IgD-negative memory B cell (primary cell): Measurements from ENCODE around the gene LDLR. TPM values are rescaled to one million over a fixed set of nuclear protein-coding genes. Genes with fewer than 3 reads are reported as not detected.
"Not testable (repeated sequence)": the region's sequence is repeated elsewhere in the genome, so short reads cannot be mapped to it uniquely, and the experiment has no call there.

Source experiments
- H3K27ac Mint-ChIP-seq, 3 donors: one replicate each; pipeline ENCODE4 v1.8.0; 2020 to 2022; ENCODE audit warnings: mild to moderate bottlenecking in 3 of 3, mixed read lengths in 3 of 3, moderate library complexity in 1 of 3
- H3K27me3 Mint-ChIP-seq: one replicate; pipeline ENCODE4 v1.8.0; 2021; ENCODE audit warnings: mixed read lengths
- H3K36me3 Mint-ChIP-seq: one replicate; pipeline ENCODE4 v1.8.0; 2020; ENCODE audit warnings: mild to moderate bottlenecking, mixed read lengths
- H3K4me1 Mint-ChIP-seq, 3 donors: one replicate each; pipeline ENCODE4 v1.8.0; 2020 to 2022; ENCODE audit warnings: mixed read lengths in 3 of 3, mild to moderate bottlenecking in 1 of 3
- H3K4me3 Mint-ChIP-seq, 4 donors: one replicate each; pipeline ENCODE4 v1.8.0; 2020 to 2022; ENCODE audit warnings: mild to moderate bottlenecking in 4 of 4, mixed read lengths in 4 of 4, moderate library complexity in 3 of 4
- H3K9me3 Mint-ChIP-seq, 3 donors: one replicate each; pipeline ENCODE4 v1.8.0; 2020 to 2021; ENCODE audit warnings: mixed read lengths in 3 of 3, mild to moderate bottlenecking in 1 of 3
- polyA plus RNA-seq: library from polyadenylated mRNA; unstranded; fragments of 300-500 nt; fragmentation: Illumina TruSeq; gene quantifications from one replicate; pipeline ENCODE4 v1.2.3, GENCODE V29; 2021

Gene LDLR
- polyA plus RNA-seq, 1 donor from 2014 or later = 3.3 TPM

DNA sequence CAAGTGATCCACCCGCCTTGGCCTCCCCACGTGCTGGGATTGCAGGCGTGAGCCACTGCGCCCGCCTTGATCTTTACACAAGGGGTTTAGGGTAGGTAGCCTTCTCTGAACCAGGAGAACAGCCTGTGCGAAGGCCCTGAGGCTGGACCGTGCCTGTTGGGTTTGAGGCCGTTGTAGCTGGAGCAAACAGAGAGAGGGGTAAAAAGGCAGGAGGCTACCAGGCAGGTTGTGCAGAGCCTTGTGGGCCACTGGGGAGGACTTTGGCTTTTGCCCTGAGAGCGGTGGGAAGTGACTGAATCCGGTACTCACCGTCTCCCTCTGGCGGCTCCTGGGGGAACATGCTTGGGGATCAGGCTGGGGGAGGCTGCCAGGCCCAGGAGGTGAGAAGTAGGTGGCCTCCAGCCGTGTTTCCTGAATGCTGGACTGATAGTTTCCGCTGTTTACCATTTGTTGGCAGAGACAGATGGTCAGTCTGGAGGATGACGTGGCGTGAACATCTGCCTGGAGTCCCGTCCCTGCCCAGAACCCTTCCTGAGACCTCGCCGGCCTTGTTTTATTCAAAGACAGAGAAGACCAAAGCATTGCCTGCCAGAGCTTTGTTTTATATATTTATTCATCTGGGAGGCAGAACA, 41.7 kb downstream of the LDLR start:
- no peak overlapping the region for H3K4me3 Mint-ChIP-seq
- H3K36me3 Mint-ChIP-seq = peaks cover 2% of the 10 kb centered on the region
- no peaks in the 10 kb centered on the region for H3K9me3 Mint-ChIP-seq
- H3K27ac Mint-ChIP-seq = peak overlapping the region in 1 of 3 donors; percentile 16
- peaks cover 2% of the 10 kb centered on the region for H3K27me3 Mint-ChIP-seq
- H3K4me1 Mint-ChIP-seq = peaks cover 0 to 3% (median 1%) of the 10 kb centered on the region in 3 donors

DNA sequence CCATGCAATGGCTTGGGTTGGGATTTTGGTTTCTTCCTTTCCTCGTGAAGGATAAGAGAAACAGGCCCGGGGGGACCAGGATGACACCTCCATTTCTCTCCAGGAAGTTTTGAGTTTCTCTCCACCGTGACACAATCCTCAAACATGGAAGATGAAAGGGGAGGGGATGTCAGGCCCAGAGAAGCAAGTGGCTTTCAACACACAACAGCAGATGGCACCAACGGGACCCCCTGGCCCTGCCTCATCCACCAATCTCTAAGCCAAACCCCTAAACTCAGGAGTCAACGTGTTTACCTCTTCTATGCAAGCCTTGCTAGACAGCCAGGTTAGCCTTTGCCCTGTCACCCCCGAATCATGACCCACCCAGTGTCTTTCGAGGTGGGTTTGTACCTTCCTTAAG, 42.2 kb downstream of the LDLR start:
- Mint-ChIP-seq H3K4me1 (peaks cover 0 to 3% (median 0%) of the 10 kb centered on the region in 3 donors), H3K27ac (no peak overlapping the region), H3K9me3 (no peaks in the 10 kb centered on the region), H3K4me3 (no peak overlapping the region), H3K36me3 (peaks cover 2% of the 10 kb centered on the region), H3K27me3 (peaks cover 6% of the 10 kb centered on the region)

DNA sequence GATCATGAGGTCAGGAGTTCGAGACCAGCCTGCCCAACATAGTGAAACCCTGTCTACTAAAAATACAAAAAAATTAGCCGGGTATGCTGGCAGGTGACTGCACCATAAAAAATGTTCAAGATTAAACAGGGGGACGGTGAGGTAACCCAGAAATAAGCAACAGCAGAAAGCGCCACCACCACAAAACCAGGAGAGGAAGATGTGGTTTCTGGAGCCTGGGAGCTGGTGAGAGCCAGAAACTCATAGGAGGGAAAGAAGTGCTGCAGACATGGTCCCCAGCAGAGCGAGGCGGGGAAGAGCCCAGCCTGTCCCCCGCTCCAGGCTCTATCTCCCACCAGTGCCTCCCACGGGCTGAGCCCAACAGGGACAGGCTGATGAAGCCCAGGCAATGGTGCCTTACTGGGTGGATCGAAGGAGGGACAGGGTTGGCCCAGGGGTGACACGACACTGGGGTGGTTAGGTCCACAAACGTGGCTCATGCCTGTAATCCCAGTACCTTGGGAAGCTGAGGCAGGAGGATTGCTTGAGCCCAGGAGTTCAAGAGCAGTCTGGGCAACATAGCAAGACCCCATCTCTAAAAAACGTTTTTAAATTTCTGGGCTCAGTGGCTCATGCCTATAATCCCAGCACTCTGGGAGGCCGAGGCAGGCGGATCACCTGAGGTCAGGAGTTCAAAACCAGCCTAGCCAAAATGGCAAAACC, 47.3 kb downstream of the LDLR start:
- peaks cover 0 to 8% (median 0%) of the 10 kb centered on the region in 3 donors for H3K4me1 Mint-ChIP-seq
- H3K36me3 Mint-ChIP-seq = peaks cover 2% of the 10 kb centered on the region
- peaks cover 0 to 1% (median 0%) of the 10 kb centered on the region in 3 donors for H3K9me3 Mint-ChIP-seq
- H3K4me3 Mint-ChIP-seq = peak overlapping the region in 2 of 4 donors; percentile 47 to 65
- peaks cover 29% of the 10 kb centered on the region for H3K27me3 Mint-ChIP-seq
- H3K27ac Mint-ChIP-seq = no peak overlapping the region

DNA sequence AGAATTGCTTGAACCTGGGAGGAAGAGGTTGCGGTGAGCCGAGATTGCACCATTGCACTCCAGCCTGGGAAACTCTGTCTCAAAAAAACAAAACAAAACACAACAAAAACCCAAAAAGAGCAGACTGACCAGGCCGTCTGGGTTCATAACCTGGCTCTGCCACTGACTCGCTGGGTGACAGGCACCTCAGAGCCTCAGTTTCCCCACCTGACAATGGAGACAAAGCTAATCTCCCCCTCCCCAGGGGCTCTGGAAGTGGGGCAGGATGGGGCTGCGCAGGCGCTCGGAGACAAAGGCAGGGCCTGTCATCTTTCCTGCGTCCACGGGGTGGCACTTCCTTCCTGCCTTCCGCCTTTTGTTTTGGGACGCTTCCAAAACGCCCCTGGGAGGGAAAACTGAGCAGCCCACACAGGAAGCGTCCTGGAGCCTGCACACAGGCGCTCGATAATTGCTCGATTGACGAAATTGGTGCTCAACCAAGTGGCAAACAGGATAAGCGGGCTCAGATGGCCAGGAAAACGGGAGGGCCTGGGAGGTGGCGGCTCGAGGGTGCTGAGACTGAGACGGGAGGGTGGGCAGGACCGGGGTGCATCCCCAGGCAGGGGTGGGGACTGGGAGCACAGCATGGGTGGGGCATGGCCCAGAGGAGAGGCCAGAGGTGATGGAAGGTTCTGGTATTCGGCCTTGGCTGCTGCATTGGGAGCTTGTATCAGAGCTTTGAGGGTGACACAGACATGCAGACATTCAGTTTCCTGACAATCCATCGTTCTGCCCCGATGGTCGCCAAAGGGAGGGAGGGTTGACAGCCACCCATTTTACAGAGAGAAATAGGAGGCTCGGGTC, 48.5 kb downstream of the LDLR start:
- H3K9me3 Mint-ChIP-seq = peaks cover 0 to 1% (median 0%) of the 10 kb centered on the region in 3 donors
- H3K4me1 Mint-ChIP-seq = peaks cover 0 to 8% (median 0%) of the 10 kb centered on the region in 3 donors
- H3K4me3 Mint-ChIP-seq = peak overlapping the region in 2 of 4 donors; percentile 23 to 54
- peaks cover 2% of the 10 kb centered on the region for H3K36me3 Mint-ChIP-seq
- peak overlapping the region in 1 of 3 donors; percentile 35 for H3K27ac Mint-ChIP-seq
- H3K27me3 Mint-ChIP-seq = peaks cover 29% of the 10 kb centered on the region

DNA sequence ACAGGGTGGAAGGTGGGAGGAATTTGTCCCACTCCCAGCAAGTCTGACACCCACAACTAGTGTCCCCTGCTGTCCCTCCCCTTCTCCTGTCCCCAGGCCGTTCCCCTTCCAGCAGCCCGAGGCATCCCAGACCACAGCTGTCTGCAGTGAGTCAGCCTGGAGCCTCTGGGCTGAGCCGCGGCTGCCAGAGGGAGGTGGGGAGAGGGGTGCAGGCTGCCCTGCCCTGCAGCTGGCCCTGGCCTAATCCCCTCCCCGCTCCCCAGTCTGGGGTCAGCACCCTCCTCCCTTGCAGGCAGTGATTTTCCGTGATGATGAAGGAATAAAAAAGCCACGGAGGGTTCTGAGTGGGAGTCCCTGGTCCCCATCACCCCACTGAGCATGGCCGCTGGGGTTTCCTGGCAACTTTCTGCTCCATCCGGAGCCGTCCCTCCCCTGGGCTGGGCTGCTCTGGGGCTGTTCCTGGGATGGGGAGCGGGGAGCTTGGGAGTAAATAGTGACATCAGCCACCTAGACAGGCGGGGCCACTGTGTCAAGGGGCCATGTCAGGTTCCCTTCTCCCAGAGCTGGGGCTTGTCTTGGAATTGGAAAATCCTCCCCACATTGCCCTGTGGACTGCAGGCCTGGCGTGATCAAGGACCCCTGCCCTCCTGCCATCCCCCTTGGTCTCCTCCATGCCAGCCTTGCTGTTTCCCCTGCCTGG, 49.5 kb downstream of the LDLR start:
- H3K27me3 Mint-ChIP-seq = peaks cover 29% of the 10 kb centered on the region
- H3K4me3 Mint-ChIP-seq = peak overlapping the region in 1 of 4 donors; percentile 74
- peaks cover 0 to 1% (median 0%) of the 10 kb centered on the region in 3 donors for H3K9me3 Mint-ChIP-seq
- no peak overlapping the region for H3K27ac Mint-ChIP-seq
- H3K4me1 Mint-ChIP-seq = peaks cover 0 to 8% (median 0%) of the 10 kb centered on the region in 3 donors
- H3K36me3 Mint-ChIP-seq = no peaks in the 10 kb centered on the region

DNA sequence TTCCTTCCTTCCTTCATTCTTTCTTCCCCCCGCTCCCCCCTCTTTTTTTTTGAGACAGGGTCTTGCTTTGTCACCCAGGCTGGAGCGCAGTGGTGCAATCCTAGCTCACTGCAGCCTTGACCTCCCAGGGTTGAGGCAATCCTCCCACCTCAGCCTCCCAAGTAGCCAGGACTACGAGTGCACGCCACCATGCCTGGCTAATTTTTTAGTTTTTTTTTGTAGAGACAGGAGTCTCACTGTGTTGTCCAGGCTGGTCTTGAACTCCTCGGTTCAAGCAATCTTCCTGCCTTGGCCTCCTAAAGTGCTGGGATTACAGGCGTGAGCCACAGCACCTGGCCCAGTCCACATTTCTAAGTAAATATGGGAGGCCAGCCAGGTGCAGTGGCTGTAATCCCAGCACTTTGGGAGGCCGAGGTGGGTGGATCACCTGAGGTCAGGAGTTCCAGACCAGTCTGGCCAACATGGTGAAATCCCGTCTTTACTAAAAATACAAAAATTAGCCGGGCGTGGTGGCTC, 50.8 kb downstream of the LDLR start:
- not testable (repeated sequence) for H3K9me3 Mint-ChIP-seq, H3K4me1 Mint-ChIP-seq, H3K27ac Mint-ChIP-seq, H3K36me3 Mint-ChIP-seq
- Mint-ChIP-seq H3K27me3 (peaks cover 29% of the 10 kb centered on the region), H3K4me3 (peak overlapping the region in 1 of 4 donors; percentile 22)

DNA sequence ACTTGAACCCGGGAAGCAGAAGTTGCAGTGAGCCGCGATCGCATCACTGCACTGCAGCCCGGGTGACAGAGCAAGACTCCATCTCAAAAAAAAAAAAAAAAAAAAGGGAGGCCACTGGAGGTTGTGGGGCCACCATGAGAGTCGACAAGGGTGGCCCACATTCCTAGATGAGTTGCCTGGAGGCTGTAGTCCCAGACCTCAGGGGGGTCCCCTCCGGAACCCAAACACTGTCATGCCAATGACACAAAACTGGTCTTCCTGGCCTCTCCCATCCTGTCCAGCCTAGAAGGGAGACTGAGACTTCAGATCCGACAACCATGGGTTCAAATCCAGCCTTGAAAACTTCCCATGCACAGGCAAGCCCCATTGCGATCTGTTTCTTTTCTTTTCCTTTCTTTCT, 51.6 kb downstream of the LDLR start:
- Mint-ChIP-seq H3K9me3 (peaks cover 0 to 1% (median 0%) of the 10 kb centered on the region in 3 donors), H3K4me3 (no peak overlapping the region), H3K36me3 (no peaks in the 10 kb centered on the region), H3K4me1 (peaks cover 0 to 8% (median 0%) of the 10 kb centered on the region in 3 donors), H3K27ac (no peak overlapping the region), H3K27me3 (peaks cover 27% of the 10 kb centered on the region)

DNA sequence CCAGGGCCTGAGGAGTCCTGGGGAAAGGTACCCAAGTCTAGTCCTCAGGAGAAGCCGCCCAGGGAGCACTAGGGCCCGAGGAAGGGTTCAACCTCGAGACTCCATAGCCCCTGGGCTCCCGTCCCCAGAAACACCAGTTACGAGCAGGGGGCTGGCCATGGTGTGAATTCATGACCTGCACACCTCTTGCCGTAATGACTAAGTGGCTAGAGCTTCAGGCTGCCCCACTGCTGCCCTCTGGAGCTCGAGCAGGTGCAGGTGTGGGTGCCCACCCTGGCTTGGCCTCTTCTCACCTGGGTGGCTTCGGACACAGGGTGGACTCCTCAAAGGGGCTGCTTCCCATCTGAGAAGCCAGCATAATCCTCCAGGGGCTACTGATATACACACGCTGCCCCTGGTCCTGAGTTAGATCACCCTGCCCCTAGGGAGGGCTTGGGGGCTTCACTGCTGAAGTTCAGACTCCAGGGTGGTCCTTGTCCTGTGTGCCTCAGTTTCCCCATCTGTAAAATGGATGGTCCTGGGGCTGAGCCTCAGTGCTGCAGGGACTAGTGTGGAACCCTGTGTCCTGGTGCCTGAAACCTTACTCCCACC, 52.8 kb downstream of the LDLR start:
- Mint-ChIP-seq H3K4me1 (peaks cover 0 to 8% (median 0%) of the 10 kb centered on the region in 3 donors), H3K27ac (no peak overlapping the region), H3K9me3 (peaks cover 0 to 1% (median 0%) of the 10 kb centered on the region in 3 donors), H3K36me3 (no peaks in the 10 kb centered on the region), H3K4me3 (no peak overlapping the region), H3K27me3 (peaks cover 22% of the 10 kb centered on the region)

DNA sequence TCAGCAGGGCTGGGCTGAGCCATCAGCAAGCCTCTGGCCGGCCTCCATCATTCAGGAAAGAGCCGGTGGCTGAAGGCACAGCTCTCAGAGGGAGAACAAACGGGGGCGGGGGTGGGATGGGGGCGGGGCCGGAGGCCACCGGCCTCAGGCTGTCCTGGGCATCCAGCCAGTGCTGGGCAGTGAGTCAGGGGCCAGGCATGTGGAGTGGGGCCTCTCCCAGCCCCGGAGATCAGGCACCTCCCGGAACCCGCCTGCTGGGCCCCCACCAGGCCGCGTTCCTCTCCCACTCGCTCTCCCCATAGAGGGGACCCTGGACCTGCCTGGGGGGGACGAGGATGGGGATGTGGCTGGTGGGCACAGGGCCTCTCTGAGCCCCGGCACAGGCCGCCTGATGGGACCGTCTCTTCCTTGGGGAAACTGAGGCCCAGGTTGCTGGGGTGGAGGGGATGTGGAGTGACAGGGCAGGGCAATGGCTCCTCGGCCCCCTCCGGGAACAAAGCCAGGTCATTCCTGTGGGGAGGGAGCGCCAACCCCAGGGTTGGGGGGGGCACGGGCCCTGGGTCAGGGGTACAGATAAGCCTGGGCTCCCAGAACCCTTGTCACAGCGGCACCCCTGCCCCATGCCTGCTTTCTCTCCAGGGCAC, 53.4 kb downstream of the LDLR start:
- Mint-ChIP-seq H3K9me3 (peaks cover 0 to 1% (median 0%) of the 10 kb centered on the region in 3 donors), H3K27ac (no peak overlapping the region), H3K4me1 (peaks cover 0 to 6% (median 0%) of the 10 kb centered on the region in 3 donors), H3K4me3 (no peak overlapping the region), H3K36me3 (no peaks in the 10 kb centered on the region), H3K27me3 (peaks cover 16% of the 10 kb centered on the region)

DNA sequence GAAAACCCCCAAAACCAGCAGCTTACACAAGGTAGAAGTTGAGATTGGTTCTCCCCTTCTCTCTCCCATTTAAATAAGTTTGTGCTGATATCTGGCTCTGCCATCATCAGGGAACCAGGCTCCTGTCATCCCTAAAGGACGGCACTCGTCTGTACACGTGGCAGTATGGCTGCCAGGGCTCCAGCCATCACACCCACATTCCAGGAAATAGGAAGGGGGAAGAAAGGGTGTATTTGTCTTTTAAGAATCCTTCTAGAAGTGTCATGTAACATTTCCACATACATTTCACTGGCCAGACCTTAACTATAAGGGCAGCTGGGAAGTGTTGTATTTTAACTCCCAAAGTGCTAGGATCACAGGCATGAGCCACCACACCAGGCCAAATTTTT, 56.3 kb downstream of the LDLR start:
- peaks cover 0 to 1% (median 0%) of the 10 kb centered on the region in 3 donors for H3K4me1 Mint-ChIP-seq
- H3K27ac Mint-ChIP-seq = no peak overlapping the region
- no peak overlapping the region for H3K4me3 Mint-ChIP-seq
- peaks cover 2% of the 10 kb centered on the region for H3K27me3 Mint-ChIP-seq
- no peaks in the 10 kb centered on the region for H3K9me3 Mint-ChIP-seq
- H3K36me3 Mint-ChIP-seq = no peaks in the 10 kb centered on the region

DNA sequence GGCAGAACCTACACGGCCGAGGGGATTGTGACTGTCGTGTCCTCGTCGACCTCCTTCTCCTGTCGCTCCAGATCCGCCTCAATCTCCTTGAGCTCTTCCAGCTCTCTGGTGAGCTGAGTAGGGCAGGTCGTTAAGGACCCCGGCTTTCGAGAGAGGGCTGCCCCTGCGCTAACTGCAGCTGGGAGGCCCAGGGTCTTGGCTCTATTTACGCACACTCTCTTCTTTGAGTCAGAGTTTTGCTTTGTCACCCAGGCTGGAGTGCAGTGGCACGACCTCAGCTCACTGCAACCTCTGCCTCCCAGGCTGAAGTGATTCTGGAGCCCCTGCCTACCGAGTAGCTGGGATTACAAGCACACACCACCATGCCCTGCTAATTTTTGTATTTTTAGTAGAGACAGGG, 58.7 kb downstream of the LDLR start:
- Mint-ChIP-seq H3K27ac (no peak overlapping the region), H3K4me3 (no peak overlapping the region), H3K27me3 (no peaks in the 10 kb centered on the region), H3K36me3 (no peaks in the 10 kb centered on the region), H3K4me1 (peaks cover 0 to 1% (median 0%) of the 10 kb centered on the region in 3 donors), H3K9me3 (no peaks in the 10 kb centered on the region)

DNA sequence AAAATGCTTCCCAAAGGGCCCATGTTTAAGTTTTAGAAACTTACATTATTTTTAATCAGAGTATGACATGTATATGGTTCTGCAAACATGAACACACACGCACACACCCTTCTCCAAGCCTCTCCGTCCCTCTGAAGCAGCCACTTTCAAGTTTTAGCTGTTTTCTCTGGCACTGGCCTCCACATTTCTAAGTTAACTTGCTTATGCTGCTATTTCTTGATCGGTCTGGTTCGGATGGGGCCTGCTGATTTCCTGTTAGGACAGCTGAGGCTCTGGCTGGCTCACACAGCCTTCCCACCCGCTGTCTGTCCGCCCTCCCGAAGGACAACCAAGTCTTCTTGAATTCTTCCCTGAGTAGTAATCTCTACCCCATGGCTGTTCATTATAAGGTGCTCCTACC, 61.9 kb downstream of the LDLR start:
- peaks cover 3% of the 10 kb centered on the region for H3K27me3 Mint-ChIP-seq
- H3K4me3 Mint-ChIP-seq = no peak overlapping the region
- H3K9me3 Mint-ChIP-seq = no peaks in the 10 kb centered on the region
- H3K27ac Mint-ChIP-seq = no peak overlapping the region
- peaks cover 10 to 12% (median 12%) of the 10 kb centered on the region in 3 donors for H3K4me1 Mint-ChIP-seq
- H3K36me3 Mint-ChIP-seq = no peaks in the 10 kb centered on the region

DNA sequence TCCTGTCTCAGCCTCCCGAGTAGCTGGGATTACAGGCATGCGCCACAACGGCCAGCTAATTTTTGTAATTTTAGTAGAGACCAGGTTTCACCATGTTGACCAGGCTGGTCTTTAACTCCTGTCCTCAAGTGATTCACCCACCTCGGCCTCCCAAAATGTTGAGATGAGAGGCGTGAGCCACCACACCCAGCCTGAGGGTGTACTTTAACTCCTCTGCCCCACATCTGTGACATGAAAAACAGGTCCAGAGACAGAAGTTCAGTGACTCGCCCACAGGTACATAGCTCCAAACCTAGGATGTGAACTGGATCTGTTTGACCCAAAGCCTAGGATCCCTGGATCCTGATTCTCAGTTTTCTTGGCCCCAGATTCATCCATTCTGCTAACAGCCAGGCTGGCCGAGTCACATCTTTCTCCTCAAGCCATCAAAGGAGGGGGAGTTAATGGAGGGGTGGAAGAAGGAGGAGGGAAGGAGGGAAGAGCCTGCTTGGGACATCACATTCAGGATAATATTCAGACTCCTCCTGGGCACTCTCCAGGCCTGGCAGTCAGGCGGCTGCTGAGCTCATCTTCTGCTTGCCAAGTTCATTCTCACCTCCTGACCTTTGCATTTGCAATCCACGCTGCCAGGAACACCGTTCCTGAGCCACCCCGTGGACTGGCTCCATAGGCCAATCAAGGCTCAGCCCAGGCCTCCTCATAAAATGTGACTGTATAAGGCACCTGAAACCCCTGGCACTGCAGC, 63.2 kb downstream of the LDLR start:
- H3K27me3 Mint-ChIP-seq = peaks cover 3% of the 10 kb centered on the region
- peak overlapping the region in 1 of 3 donors; percentile 53 for H3K27ac Mint-ChIP-seq
- no peaks in the 10 kb centered on the region for H3K9me3 Mint-ChIP-seq
- H3K4me3 Mint-ChIP-seq = peak overlapping the region in 1 of 4 donors; percentile 21
- peaks cover 10 to 12% (median 12%) of the 10 kb centered on the region in 3 donors for H3K4me1 Mint-ChIP-seq
- H3K36me3 Mint-ChIP-seq = no peaks in the 10 kb centered on the region
